HG03460 (cell line): ENCODE data around the gene NT5DC2.

Source experiments
- ATAC-seq: cut with Tn5 transposase; IDR thresholded peaks from one replicate; pipeline ENCODE4 v1.9.1; 2021; ENCODE audit not compliant: unreplicated experiment

Gene NT5DC2

DNA sequence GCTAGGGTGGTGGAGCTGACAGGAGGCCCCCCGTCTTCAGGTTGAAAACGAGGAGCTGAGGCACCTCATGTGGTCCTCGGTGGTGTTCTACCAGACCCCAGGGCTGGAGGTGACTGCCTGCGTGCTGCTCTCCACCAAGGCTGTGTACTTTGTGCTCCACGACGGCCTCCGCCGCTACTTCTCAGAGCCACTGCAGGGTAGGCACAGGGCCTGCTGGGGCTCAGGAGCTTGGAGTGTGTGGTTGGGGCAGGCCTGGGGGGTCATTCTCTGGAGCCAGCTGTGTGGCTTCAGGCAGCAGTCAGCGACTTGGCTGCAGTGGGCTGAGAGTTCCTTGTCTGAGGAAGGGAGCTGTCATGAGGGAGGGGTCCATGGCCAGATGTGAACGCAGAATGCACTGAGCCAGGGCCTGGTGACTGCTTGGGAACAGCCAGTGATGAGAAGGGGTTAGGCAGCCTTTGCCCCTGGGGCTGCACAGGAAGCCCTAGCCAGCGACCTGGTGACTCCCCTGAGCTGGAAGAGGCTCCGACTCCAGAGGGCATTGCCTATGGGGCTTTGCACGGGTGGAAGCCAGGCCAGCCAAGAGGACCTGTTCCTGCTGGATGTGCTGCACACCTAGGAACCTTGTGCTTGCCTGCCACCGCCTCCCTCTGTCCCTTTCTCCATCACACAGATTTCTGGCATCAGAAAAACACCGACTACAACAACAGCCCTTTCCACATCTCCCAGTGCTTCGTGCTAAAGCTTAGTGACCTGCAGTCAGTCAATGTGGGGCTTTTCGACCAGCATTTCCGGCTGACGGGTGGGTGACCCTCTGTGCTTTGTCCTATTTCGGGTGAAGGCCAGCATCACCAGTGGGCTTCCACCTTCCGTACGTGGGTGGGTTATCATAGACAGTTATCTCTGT lies 43.4 kb downstream of the NT5DC2 start:
- no peak for ATAC-seq

- no peak for ATAC-seq
Observed at GRCh38 chr3:52489453-52489852, 44.2 kb downstream of the NT5DC2 start.

DNA sequence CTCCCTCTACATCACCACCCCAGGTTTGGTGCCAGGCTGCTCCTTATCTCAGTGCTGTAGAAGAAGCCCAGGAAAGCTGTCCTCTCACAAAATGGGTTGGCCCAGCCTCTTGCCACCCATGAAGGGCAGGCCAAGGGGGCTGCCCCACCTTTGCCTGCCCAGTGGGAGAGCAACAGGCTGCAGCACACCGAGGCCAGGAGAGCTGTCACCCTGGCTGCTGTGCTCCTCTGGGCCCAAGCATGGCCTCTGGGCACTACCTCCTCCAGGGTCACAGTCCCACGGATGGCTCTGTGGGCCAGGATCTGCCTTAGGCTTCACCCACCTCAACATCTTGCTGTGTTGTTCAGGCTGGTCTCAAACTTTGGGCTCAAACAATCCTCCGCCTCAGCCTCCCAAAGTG lies 44.9 kb downstream of the NT5DC2 start:
- ATAC-seq = no peak

DNA sequence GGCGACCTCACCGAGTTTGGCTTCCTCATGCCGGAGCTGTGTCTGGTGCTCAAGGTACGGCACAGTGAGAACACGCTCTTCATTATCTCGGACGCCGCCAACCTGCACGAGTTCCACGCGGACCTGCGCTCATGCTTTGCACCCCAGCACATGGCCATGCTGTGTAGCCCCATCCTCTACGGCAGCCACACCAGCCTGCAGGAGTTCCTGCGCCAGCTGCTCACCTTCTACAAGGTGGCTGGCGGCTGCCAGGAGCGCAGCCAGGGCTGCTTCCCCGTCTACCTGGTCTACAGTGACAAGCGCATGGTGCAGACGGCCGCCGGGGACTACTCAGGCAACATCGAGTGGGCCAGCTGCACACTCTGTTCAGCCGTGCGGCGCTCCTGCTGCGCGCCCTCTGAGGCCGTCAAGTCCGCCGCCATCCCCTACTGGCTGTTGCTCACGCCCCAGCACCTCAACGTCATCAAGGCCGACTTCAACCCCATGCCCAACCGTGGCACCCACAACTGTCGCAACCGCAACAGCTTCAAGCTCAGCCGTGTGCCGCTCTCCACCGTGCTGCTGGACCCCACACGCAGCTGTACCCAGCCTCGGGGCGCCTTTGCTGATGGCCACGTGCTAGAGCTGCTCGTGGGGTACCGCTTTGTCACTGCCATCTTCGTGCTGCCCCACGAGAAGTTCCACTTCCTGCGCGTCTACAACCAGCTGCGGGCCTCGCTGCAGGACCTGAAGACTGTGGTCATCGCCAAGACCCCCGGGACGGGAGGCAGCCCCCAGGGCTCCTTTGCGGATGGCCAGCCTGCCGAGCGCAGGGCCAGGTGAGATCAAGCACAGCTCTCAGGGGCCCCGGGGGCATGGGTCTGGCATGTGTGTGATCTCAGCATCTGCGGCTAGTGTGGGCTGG lies 45.6 kb downstream of the NT5DC2 start:
- no peak for ATAC-seq

- no peak for ATAC-seq
Observed at GRCh38 chr3:52487050-52487787, 46.4 kb downstream of the NT5DC2 start.

GRCh38 chr3:52484680-52485461 lies 48.8 kb downstream of the NT5DC2 start:
- ATAC-seq = no peak

GRCh38 chr3:52483577-52484381 lies 49.9 kb downstream of the NT5DC2 start:
- no peak for ATAC-seq

GRCh38 chr3:52483081-52483480 lies 50.6 kb downstream of the NT5DC2 start:
- no peak for ATAC-seq

DNA sequence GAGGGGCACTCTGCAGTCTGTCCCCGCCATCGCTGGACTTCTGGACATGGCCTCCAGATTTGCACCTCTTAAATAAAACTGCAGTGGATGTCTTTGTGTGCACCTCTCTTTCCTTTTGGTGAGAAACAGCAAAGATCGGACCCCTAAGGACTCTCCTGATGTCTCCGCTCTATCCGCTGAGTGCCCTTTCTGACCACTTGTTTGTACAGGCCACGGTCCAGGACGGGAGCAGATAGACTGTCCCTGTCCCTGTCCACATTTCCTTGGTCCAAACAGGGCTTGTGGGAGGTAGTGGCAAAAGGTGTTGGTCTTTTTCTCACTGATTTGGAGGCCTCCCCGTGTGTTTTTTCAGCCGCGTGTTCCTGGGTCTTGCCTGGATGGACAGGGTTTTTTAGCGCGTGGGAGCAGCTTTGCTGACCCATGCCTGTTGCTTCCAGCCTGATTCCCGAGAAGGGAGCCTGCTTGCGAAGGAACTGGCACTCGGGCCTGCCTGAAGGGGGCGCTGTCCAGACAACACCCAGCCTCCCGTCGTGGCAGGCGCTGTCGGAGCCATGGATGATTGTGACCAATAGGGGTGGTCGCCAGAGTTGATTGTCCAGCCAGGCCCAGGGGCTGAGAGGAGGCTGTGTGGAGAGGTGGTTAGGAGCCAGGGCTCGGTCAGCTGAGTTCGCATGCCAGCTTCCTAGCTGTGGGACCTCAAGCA lies 51.7 kb downstream of the NT5DC2 start:
- ATAC-seq = no peak

GRCh38 chr3:52480768-52481715 lies 52.6 kb downstream of the NT5DC2 start:
- ATAC-seq = no peak

DNA sequence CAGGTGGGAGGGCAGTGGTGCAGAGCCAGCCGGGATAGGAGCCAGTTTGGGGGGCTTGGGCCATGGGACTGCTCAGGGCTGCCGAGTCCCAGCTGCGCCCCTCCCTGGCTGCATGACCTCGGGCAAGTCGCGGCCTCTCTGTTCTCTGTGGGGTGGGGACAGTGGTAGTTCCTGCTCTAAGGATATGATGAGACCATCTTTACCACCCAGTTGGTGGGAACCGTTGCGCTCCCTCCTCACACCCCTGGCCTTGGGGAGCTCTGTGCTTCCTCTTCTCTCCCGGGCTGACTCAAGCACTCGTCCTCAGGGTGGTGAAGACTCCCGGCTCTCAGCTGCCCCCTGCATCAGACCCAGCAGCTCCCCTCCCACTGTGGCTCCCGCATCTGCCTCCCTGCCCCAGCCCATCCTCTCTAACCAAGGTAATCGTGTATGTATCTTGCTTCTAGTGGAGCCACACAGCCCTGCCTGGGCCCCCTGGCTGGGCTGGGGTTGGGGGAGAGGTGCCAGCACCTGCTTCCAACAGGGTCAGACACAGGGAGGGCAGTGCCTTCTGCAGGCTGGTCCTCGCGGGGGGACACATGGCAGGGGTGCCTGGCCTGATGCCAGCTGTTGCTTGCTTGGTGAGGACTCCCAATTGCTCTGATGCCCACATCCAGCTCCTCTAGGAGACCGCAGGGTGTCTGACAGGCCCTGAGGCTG lies 53.6 kb downstream of the NT5DC2 start:
- ATAC-seq = no peak

GRCh38 chr3:52479037-52479876 lies 54.4 kb downstream of the NT5DC2 start:
- ATAC-seq = no peak

DNA sequence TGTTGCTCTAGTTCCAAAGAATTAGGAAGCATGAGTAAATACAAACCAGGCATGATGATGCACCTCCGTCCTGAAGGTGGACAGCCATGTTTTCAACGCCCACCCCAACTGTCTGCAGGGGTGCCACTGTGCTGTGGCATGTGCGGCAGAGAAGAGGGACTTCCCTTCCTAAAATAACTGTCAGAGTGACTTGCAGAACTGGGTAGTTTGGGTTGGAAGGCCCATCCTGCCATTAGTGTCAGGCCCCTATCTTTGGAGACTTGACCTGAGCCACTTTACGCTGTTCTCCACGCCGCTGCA lies 55.9 kb downstream of the NT5DC2 start:
- ATAC-seq = no peak

DNA sequence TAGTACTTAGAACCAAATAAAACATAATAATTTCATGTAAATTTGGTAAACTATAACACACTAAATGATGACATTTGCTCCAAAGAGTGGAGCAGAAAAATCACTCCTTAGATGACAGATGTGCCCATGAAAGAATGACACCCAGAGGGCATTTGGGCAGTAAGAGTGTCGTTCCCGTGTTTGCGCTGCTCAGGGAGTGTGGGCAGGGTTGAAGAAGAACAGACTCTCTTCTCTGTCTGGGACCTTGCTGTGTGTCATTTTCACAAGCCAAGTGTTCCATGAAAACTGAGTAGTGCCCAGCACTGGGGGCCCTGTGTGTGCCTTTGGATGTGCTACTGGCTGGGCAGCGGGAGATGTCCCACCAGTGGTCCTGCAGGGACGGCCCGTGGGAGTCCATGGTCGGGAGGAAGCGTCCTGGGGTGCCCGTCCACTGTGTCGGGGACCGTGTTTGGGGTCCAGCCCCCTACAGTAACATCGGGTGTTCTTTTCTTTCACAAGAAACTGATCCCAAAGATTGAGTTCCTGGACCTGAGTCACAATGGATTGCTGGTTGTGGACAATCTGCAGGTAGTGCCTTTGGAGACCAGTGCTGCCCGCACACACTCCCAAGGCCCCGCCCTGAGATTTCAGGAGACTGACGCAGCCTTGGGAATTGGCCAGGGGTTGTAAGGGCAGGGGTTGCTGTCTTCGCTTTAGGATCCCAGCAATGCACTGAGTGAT lies 56.4 kb downstream of the NT5DC2 start:
- ATAC-seq = no peak
